Embryonic facial prominence (tissue), 1 donor: ENCODE results near the gene ARRDC5.
"Not testable (repeated sequence)": the region's sequence is repeated elsewhere in the genome, so short reads cannot be mapped to it uniquely, and the experiment has no call there.

Experiments used
- DNase-seq: peaks from one replicate; pipeline ENCODE4 v3.0.0-alpha.2; 2016; ENCODE audit errors: extremely low spot score

ARRDC5 gene

DNA sequence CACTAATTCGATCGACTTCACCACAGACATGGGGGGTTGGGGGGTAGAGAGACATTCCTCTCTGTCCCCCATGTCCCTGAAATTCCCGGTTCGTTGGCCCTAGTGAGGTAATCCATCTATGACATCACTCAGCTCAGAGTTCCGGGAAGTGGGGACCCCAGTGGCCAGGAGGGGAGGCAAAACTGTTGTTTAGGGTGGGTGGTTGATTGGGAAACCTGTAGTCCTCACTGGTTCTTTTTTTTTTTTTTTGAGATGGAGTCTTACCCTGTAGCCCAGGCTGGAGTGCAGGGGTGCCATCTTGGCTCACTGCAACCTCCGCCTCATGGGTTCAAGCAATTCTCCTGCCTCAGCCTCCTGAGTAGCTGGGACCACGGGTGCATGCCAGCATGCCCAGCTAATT is at the start of gene ARRDC5:
TSS of gene ARRDC5 (minus strand) at position 101 of the 400 bp plus-strand sequence. CDS start at position 30, 71 bp downstream.
- no peak for DNase-seq

DNA sequence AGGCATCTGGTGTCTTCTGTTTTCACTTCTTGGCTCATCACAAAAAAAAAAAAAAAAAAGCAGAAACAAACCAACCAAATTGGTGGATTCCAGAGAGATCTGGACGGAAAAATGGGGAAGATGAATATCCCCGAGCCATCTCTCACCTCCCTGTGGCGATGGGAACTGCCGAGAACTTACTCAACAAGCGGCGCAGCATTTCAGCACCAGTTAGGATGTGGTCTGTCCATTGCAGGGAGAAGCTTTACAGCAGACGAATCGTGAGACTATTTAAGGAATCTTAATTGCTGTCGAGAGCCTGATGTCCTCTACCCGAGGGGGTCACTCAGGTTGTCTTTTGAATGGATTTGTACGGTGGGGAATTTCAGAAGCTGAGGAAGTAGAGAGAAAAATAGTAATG is 49.0 kb upstream of the ARRDC5 start:
- DNase-seq, result no peak

DNA sequence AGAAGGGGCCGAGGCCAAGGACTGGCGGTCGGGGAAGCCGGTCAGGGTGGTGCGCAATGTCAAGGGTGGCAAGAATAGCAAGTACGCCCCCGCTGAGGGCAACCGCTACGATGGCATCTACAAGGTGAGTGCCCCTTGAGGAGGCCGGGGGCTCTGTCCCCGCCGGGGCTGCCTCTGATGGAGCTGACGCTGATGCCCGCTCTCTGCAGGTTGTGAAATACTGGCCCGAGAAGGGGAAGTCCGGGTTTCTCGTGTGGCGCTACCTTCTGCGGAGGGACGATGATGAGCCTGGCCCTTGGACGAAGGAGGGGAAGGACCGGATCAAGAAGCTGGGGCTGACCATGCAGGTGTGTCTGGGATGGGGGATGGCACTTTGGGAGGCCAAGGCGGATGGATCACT is 48.0 kb upstream of the ARRDC5 start:
- DNase-seq, result not testable (repeated sequence)

GRCh38 chr19:4941638-4942169 is 39.0 kb upstream of the ARRDC5 start:
- not testable (repeated sequence) for DNase-seq

DNA sequence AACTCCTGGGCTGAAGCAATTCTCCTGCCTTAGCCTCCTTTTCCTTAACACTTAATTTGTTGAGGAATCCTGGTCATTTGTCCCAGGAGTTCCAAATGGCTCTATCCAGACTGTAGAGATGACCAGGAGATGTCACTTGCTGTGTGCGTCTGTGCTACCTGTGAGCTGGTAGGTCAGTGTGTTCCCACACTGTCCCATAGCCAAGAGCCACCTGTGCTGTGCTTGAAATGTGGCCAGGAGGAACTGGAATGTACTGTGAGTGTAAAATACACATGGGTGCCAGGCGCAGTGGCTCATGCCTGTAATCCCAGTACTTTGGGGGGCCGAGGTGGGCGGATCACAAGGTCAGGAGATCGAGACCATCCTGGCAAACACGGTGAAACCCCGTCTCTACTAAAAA is 36.8 kb upstream of the ARRDC5 start:
- no peak for DNase-seq

DNA sequence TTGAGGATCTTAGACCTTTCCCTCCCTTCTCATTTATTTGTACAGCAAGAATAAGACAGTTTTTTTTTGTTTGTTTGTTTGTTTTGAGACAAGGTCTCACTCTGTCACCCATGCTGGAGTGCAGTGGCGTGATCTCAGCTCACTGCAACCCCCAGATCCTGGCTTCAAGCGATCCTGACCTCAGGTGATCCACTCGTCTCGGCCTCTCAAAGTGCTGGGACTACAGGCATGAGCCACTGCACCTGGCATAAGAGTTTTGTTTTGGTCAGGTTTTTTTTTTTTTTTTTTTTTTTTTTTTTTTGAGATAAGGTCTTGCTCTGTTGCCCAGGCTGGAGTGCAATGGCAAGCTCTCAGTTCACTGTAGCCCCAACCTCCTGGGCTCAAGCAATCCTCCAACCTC is 35.8 kb upstream of the ARRDC5 start:
- not testable (repeated sequence) for DNase-seq

GRCh38 chr19:4937060-4937459 is 34.4 kb upstream of the ARRDC5 start:
- DNase-seq, result no peak

GRCh38 chr19:4935444-4935843 is 32.7 kb upstream of the ARRDC5 start:
- DNase-seq, result no peak

DNA sequence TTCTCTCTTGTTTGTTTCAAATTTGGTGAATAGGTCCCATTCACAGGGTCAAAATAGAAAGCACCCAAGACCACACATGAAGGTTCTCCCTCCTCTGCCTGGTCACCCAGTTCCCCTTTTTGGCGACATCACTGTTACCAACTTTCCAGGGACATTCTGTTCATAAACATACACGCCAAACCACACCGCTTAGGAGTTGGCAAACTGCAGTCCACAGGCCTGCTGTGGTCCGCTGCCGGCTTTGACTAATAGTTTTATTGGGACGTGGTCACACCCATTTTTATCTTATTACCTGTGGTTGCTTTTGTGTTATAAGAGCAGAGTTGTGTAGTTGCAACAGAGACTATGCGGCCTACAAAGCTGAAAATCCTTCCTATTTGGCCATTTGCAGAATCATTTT is 30.8 kb upstream of the ARRDC5 start:
- DNase-seq, result no peak

DNA sequence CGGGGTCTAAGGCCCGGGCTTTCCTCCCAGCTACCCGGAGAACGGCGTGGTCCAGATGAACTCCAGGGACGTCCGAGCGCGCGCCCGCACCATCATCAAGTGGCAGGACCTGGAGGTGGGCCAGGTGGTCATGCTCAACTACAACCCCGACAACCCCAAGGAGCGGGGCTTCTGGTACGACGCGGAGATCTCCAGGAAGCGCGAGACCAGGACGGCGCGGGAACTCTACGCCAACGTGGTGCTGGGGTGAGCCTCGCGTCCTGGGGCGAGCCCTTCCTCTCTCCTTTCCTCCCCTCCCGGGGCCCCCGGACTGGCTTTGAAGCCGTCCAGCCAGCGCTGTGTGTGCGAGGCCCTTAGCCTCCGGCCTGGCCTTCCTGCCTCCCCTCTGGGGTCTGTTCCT is 30.0 kb upstream of the ARRDC5 start:
- DNase-seq, result no peak

DNA sequence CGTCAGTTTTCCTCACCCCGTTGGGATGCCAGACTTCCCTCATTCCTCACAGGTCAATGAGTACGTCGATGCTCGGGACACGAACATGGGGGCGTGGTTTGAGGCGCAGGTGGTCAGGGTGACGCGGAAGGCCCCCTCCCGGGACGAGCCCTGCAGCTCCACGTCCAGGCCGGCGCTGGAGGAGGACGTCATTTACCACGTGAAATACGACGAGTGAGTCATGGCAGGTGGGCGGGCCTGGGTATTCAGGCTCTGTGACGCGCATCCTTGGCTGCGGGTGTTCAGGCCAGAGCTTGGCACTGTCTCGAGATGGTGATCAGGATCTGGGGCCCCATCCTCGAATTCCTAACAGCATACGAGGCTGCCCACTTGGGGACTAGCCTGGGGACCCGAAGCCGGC is 28.0 kb upstream of the ARRDC5 start:
- DNase-seq, result no peak

DNA sequence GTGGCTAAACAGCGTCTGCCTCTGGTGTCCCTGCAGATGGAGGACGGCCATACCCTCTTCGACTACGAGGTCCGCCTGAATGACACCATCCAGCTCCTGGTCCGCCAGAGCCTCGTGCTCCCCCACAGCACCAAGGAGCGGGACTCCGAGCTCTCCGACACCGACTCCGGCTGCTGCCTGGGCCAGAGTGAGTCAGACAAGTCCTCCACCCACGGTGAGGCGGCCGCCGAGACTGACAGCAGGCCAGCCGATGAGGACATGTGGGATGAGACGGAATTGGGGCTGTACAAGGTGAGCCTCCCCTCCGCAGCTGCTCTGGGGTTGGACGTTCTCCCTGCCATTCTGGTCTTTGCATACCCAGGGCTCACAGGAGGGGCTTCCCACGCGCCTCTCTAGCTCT is 26.5 kb upstream of the ARRDC5 start:
- DNase-seq, result no peak

DNA sequence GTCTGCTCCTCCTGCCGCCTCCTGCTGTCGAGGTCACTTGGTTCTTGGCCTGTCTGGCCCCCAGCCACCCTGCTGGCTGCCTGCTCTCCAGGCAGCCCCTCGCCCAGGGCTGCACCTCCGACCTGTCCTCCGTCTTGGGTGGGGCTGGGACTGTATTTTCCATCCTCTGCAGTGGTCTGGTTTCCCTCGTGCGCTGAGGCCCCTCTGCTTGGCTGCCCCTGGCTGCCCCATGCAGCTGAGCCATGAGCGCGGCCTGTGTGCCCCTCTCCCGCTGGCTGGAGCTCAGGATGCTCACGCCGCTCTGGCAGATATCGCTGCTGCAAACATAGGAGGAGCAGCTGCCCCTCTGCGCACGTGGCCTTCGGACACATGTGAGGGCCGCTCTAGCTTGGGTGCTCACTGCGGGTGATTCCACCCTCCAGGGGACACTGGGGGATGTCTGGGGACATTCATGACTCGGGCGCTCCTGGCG is 20.6 kb upstream of the ARRDC5 start:
- DNase-seq, result no peak

DNA sequence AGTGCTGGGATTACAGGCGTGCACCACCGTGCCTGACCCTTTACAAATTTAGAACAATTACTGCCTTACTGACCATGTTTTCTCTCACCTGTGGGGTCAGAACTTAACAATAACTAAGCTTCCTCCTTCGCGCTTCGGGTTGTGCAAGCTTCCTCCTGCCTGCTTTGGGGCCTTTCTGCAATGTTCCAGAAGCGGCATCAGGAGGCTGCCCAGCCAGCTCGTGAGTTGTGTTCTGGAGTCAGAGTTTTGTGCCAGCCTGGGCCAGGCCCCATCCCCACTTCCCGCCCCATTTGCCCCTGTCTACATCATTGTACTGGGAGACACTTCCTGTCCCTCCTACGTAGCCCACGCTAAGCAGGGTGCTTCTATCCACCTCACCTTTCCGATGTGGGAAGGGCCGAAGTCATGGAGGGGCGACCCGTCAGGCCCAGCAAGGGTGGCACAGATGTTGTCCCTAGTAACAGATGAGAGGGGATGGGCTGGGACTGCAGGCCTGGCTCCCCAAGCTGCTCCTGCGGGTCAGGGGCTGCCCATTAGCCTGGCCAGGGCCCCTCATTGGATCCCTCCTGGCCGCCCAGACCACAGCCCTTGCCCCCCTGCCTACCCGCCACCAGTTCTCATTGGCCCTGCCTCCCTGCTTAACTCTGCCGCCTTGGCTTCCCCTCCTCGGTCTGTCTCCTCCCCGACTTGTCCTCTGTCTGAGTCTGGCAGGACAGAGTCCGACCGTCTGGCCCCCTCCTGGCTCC is 20.0 kb upstream of the ARRDC5 start:
- DNase-seq, result no peak

DNA sequence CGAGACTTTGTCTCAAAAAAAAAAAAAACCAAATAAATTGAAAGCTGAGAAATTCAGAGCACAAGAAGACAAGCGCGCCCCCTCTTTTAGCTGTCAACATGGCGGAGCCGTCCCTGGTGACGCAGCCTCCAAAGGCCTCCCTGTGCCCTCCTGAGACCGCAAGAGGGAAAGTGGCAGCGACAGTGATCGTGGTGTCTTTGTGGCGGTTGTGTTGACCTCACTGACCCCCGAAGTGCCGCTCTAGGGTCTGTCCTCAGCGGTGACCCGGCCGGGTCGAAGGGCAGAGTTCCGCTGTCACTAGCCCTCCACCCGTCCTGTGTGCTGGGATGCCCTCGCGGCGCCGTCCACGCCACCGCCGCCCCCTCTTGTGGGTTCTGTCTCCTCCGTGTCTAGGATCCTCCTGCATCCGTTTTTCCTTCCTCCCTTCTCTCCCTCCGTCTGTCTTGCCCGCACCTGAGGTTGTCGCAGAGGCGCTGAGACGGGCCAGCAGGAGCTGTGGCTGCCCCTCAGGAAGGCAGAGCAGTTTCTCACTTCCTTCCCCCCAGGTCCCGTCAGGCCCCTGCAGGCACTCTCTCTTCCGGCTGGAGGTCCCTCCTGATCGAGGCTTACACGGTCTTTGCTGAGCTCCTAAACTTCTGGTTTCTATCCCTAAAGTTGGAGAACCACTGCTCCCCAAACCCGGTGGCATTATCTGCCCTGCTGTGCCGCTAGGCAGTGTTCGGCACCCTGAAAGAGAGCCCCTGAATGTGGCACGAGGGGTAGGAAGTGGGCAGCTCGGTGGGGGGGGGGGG is 13.8 kb upstream of the ARRDC5 start:
- no peak for DNase-seq

- no peak for DNase-seq
Observed at GRCh38 chr19:4914736-4915501, 12.2 kb upstream of the ARRDC5 start.

DNA sequence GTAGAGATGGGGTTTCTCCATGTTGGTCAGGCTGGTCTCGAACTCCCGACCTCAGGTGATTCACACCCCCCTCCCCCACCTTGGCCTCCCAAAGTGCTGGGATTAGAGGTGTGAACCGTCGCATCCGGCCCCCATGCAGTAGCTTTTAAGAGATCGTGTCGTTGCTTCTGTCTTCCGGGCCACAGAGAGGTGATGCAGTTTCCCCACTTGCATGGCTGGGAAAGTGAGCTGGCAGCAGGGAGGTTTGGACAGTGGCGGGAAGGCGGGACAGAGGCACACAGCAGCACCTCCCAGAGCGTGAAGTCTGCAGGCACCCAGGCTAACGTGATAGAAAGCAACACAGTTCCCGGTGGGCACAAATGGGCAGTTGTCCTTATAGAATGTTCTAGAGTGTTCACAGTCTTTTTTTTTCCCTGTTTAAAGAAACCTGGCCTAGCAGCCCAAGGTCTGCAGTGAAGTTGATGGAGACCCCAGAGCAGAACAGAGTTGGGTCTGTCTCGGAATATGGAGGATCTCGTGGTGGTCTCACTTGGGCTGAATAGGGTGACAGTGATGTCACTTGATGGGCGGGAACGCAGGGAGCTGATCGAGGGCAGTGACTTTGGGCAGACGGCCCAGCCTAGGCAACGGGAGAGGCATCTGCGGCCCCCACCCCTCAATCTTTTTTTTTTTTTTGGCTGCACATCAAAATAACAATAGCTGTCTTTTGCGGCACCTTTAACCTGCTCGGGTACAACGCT is 11.5 kb upstream of the ARRDC5 start:
- DNase-seq, result no peak

- peak; percentile 16 for DNase-seq
Observed at GRCh38 chr19:4911786-4912672, 9.3 kb upstream of the ARRDC5 start.

- DNase-seq, result no peak
Observed at GRCh38 chr19:4911314-4911713, 8.6 kb upstream of the ARRDC5 start.

DNA sequence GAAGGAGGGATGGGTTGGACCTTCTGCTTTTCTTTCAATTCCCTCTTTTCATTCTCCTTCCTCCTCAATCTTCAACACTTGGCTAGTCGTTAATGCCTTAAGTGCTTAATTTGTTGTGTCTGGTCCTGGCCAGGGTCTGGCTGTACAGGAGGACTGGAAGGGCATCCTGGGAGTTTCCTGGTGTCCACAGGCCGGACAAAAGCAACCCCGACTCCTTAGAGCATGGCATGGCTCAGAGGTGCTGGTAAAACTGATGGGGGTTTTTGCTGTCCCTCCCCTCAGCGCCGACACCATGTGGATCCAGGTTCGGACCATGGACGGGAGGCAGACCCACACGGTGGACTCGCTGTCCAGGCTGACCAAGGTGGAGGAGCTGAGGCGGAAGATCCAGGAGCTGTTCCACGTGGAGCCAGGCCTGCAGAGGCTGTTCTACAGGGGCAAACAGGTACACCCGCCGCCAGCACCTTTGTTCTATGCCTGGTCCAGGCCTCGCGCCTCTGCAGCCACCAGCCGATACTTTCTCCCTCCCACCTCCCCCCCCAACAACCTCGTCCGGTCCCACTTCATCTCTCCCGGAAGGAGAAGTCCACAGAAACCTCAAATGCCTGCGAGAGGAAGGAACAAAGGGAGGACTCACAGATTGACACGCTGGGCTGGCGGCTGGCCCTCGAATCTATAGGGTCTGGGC is 8.0 kb upstream of the ARRDC5 start:
- no peak for DNase-seq
